UCSD-AML1 (cell line): ENCODE results near the gene NUP214.
A peak's percentile ranks its signal among the peaks of the same experiment; 100 is the strongest.

Source experiments
- DNase-seq: peaks from one replicate; lab custom pipeline; 2025; ENCODE audit not compliant: unreplicated experiment; lab: John Stamatoyannopoulos, UW

The NUP214 gene

GRCh38 chr9:131125288-131126058 is at the start of gene NUP214:
NUP214 (plus strand) TSS chr9:131125586; CDS start chr9:131125705, 119 bp downstream.
- peak; percentile 99 for DNase-seq

GRCh38 chr9:131076347-131077195 is 48.8 kb upstream of the NUP214 start:
- DNase-seq = no peak

- no peak for DNase-seq
Observed at GRCh38 chr9:131078427-131079366, 46.7 kb upstream of the NUP214 start.

GRCh38 chr9:131080589-131080988 is 44.8 kb upstream of the NUP214 start:
- no peak for DNase-seq

- no peak for DNase-seq
Observed at GRCh38 chr9:131081868-131082267, 43.5 kb upstream of the NUP214 start.

GRCh38 chr9:131082774-131083512 is 42.4 kb upstream of the NUP214 start:
- DNase-seq = no peak

GRCh38 chr9:131084661-131085369 is 40.6 kb upstream of the NUP214 start:
- no peak for DNase-seq

GRCh38 chr9:131085370-131086122 is 39.8 kb upstream of the NUP214 start:
- no peak for DNase-seq

GRCh38 chr9:131087354-131087893 is 38.0 kb upstream of the NUP214 start:
- DNase-seq = no peak

- DNase-seq = no peak
Observed at GRCh38 chr9:131090025-131090787, 35.2 kb upstream of the NUP214 start.

GRCh38 chr9:131091352-131091992 is 33.9 kb upstream of the NUP214 start:
- no peak for DNase-seq

GRCh38 chr9:131092030-131092429 is 33.4 kb upstream of the NUP214 start:
- DNase-seq = no peak

GRCh38 chr9:131092548-131093440 is 32.6 kb upstream of the NUP214 start:
- DNase-seq = no peak

GRCh38 chr9:131094015-131094414 is 31.4 kb upstream of the NUP214 start:
- no peak for DNase-seq

- DNase-seq = no peak
Observed at GRCh38 chr9:131094622-131095021, 30.8 kb upstream of the NUP214 start.

- DNase-seq = no peak
Observed at GRCh38 chr9:131095666-131096268, 29.6 kb upstream of the NUP214 start.
